Measurements from ENCODE around the gene TCERG1L.
"Not testable (repeated sequence)": the region's sequence is repeated elsewhere in the genome, so short reads cannot be mapped to it uniquely, and the experiment has no call there.

The TCERG1L gene

DNA sequence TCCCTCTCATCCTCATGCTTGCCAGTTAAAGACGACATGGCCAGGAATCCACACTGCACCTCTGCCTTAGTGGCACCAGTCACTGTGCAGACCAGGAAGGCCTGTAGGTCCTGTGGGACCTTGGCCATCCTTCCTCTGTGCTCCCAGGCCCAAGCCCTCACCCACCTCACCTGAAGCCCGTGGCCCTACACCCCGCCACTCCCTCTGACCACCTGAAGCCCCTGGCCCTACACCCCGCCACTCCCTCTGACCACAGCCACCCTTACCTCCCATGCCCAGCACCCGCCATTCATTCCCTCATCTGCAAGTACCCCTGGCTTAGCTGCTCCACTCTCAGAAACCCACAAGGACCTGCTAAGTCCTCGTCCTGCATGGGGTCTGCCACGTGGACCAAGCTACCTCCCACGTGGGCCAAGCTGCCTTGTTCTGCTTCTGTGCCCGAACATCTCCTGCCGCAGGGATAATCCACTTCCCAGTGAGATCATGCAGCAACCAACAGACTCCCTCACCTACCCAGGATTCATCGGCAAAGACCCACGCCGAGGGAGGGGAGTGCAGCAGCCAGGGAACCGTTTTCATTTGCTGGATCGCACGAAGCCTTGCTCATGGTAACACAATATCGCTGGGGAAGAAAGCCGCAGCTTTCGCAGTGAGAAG is 151.2 kb downstream of the TCERG1L start:
- DNase-seq = no peak

DNA sequence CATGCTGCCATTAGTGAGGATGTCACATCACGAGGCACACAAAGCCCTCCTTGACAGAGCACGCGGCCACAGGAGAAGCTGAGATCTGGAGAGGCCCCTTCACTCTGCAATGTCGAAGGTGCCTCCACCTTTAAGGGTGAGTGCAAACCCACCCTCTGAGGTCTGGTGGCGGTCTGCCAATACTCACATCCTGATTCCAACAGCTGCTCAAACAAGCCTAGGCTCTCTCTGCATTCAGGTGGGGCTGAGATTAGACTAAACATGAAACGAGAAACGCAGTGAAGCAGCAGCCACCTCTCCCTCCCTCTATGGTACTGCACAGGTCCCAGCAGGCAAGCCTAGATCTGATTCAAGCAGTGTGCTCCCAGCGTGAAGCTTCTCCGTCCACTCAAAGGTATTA is 151.8 kb downstream of the TCERG1L start:
- peak; percentile 55 for DNase-seq

DNA sequence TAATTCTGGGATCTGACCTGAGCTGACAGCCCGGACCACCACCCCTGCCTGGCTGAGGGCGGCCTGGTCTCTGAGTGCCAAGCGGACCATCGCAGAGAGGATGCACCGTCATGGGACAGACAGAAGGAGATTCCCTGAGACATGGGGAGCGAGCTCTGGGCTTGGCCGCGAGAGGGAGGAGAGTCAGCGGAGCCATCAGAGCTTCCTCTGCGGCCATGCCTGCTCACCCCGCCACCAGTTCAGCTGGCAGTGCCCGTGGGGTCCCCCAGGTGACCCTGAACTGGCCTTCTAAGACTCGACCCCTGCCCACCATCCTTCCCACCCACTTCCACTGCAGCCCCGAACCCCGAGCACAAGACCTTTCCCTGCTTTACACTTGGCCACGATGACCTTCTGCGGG is 152.8 kb downstream of the TCERG1L start:
- DNase-seq = no peak

DNA sequence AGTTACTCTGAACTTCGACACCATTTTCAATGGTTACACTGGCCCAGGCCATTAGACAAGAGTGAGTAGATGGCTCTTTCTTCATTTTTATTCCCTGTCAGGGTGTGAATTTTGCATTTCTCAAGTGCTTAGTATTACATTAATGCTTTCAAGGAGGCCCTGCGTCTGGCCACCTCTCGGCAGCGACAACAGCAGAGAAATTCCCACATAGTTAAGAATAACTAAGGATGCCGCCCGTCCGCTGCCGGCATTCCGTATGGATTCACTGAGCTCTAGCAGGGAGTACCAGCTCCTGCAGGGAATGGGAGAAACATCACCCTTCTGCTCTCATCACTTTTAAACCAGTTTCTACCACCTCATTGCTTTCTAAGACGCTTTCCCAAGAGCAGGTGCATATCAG is 153.6 kb downstream of the TCERG1L start:
- no peak for DNase-seq

DNA sequence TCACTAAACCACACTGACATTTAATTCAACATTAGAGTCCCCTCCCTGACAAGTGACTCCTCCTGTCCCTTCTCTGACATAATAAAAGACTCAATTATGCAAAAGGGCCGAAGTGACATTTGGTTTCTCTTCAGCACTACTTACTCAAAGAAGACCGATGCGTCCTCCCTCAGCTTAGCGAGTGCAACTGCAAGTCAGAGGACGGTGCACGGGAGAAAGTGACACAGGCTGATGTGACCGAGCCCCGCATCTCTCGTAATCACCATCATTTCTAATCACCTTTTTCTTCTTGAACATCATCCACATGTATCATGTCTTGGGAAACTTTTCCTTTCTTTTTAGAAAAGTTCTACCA is 155.7 kb downstream of the TCERG1L start:
- DNase-seq = no peak

DNA sequence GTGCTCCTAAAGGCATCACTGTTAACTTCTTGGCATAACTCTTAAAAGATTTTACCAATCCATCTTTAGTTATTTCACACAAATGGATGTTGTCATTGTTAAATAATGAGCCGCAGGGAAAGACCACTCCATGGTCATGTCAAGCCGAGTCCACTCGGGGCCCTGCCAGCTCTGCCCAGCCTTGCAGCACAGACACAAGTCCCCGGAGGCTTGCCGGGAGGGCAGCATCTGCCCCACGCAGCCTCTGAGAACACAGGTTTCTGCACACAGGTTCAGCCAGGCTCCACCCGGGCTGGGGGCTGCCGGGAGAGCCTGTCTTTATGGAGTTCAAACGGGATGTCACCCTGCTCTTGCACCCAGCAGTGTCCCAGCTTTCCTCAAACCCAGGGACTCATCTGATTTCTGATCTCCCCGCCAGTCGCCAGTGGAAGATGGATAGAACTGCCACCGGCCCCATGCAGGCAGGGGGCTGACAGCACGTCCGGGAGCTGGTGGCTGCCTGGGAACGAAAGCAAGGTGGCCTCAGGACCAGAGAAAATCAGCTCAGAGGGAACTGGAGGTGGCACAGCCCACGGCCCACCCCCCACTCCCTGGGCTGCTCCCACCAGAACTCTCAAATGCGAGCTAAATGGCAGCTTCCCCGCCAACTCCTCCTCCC is 156.2 kb downstream of the TCERG1L start:
- DNase-seq = no peak

DNA sequence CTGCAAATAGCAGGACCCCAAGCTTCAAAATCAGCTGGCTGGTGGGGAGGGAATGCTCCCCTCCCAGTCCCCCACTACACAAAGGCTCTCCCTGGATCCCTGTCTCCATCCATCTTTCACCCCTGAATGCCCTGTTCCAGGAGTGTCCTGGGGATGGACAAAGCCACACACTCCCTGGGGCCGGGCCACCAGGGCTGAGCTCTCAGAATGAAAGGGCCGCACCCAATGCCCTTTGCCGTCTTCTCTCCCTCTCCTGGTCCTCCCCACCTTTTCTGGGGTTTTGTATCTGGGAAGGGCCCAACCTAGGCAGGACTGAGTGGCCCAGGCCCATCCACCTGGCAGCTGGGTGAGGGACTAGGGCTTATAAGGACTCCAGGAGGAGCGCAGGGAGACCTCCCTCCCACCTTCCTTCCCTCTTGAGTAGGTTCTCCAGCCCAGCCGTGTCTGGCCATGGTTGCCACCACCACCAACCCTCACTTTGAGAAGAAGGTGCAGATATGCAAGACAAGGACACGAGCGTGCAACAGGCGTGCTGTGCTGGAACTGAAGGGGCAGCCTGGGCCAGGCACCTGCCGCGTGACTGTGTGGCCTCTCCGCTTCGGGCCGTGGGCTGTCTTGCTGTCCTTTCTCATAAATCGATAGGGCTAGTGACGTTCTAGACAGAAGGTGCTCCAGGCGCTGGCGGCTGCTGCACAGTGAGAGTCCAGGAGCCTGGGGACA is 157.1 kb downstream of the TCERG1L start:
- no peak for DNase-seq

DNA sequence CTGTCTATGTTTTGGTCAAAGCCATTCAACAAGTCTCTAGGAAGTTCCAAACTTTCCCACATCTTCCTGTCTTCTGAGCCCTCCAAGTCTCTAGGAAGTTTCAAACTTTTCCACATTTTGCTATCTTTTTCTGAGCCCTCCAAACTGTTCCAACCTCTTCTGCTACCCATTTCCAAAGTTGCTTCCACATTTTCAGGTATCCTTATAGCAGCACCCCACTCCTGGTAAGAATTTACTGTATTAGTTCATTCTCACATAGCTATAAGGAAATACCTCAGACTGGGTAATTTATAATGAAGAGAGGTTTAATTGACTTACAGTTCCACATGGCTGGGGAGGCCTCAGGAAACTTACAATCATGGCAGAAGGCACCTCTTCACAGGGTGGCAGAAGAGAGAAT is 159.1 kb downstream of the TCERG1L start:
- not testable (repeated sequence) for DNase-seq

DNA sequence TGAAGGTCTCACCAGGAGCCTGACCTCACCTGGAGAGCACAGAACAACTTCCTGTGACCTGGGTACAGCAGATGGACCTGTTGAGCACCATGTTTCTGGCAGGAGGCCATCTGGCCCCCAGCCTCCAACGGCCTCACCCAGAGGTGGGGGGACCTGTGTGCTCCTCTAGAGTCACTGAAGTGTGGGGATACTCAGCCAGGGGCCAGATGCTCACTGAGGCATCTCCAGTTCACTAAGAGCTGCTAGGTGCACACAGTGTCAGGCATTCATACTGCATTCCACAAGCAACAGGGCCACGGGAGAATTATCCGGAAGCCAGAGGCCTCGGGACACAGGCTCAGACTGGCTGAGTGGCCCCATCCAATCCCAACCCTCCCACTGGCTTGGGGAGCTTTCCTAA is 161.4 kb downstream of the TCERG1L start:
- DNase-seq = no peak

DNA sequence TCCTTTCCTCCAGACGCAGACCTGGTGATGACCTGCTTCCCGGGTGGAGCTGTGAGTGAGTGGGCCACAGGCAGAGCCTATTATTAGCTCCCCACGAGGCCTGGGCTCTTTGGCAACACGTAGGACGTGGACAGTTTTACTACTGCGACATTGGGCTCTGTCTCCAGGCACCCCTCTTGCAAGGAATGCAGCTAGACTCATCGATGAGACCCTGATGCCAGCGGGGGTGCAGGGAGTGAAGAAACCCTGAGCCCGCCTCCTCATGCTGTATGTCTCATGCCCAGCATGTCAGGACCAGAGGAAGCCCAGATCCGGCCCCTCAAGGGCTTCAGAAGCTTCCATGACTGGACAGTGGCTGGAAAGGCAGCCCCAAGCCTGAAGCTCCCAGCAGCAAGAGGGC is 161.9 kb downstream of the TCERG1L start:
- DNase-seq = no peak

DNA sequence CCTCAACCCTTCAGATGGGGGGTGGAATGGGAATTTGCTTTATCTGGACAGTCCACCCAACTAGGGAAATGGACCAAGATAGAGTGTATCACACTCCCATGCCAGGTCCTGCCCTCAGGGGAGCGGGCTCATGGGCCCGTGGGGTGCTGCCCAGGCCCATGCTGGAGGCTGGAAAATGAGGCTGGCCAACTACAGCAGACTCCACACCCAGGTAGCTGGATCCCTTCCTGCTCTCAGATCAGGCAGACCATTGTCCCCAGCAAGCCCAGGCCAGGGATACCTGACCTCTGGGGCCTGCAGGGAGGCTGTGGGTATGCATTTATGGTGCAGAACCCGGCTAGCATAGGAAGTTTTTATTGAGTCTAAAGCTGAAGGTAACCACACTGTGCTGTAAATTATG is 162.4 kb downstream of the TCERG1L start:
- DNase-seq = no peak

DNA sequence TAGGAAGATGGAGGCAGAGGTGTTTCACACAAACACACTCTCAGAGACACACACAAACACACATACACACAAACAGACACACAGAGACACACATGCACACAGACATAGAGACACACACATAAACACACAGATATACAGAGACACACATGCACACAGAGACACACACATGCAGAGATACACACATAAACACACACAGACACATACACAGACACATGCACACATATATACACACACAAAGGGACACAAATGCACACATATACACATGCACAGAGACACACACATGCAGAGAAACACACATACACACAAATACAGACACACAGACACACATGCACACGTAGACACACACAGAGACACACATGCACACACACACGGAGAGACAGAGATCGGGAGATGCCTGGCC is 163.3 kb downstream of the TCERG1L start:
- no peak for DNase-seq

DNA sequence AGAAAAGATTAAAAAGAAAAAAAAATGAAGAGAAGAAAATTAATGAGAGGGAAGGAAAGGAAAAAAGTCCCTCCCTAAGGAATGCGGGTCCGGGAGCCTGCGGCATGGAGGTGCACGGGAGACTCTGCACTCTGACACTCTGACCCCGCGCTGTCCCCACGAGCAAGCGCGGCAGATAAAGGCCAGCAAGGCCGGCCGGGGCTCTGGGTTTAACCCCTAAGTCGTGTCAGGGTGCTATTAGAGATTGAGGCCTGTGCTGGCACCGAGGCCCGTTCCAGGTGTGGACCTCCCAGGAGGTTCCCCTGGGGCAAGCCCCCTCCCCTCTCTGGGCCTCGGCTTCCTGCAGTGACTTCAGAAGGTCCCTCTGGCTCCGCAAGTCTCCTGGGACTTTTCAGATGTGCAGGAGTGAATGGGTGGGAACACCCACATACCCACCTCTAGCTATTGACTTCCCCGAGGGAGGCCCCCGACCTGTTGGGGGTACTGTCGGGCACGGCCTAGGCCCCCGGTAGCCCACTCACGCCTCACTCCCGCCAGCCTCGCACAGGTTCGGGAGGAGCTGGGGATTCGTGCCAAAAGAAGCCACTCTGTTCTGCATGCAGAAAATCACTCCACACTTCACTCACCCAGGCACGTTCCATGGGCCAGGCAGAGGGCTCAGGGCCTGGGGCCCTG is 164.1 kb downstream of the TCERG1L start:
- DNase-seq = no peak

DNA sequence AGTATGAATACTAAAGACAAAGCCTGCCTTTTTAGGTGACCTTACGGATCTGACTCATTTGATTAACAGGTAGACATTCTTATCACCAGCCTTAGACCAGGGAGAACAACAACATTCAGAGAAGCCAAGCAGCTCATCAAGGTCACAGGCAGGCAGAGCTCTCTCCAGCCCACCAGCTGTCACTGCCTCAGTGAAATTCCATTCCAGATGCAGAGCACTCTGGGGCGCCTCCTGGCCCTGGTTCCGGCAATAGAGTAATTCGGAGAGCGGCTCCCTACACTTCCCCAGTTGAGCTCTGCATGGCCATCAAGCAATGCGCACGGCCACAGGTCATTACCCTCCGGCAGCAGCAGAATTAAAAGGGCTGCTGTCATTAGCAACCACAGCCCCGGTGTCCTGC is 164.7 kb downstream of the TCERG1L start:
- DNase-seq = no peak

DNA sequence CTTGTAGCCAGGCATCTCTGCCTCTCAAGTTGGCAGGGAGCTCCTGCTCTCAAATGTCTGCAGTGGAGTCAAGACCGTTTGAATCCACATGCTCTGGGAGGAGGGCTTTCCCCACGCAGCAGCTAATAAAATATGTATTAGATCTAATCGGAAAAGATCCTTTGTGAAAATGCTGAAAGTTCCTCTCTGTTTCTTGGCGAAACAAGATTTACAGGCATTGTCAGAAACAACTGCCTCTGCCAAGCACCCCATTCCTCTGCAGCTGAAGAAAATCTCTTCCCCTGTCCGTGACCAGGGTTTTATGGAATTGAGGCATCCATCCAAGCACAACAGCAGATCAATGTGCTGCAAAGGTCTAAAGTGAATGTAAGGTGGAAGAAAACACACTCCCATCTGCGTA is 165.8 kb downstream of the TCERG1L start:
- DNase-seq = no peak

DNA sequence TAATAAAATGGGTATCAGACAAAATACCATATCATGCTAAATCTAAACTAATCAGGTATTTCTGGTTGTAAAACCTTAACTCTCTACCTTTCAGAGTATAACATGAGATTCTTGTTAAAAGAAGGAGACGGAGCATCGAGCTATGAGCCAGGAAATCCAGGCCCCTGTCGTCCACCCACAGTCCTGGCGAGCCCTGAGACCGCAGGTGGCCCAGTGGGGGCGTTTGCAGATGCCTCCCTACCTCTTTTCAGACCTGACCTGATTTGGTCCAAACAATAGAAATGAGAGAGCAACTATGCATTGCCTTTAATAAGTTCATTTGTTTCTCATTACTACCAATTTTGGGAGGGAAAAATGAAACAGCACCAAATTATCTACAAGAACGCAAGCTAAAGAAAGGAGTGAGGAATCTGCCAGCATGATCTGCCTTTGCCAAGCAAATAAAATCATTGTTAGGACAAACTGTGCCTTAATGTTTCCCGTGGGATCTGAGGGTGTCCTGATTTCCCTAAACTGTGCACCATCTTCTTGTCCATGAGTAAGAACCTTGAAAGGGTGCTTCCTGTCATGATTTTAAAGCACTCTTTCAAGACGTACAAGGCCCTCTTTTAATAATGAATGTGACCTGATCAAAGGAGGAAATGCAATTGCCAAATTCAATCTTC is 166.7 kb downstream of the TCERG1L start:
- DNase-seq = no peak

DNA sequence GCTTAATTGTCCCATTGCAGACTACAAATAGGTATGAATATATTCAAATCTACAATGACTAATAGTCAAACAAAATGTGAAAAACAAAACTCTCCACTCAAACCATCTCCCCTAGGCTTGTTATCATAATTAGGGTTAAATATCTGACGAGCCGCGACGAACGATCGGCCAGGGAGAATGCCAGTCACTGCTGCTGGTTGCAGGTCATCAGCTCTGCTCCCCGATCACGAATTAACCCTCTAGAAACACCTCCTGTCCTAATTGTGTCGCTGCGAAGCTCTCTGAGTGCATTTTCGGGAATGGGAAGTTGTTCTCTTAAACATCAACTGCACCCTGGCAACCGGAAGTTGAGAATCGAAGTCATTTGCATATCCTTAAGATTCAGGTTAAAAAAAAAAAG is 167.3 kb downstream of the TCERG1L start:
- no peak for DNase-seq

DNA sequence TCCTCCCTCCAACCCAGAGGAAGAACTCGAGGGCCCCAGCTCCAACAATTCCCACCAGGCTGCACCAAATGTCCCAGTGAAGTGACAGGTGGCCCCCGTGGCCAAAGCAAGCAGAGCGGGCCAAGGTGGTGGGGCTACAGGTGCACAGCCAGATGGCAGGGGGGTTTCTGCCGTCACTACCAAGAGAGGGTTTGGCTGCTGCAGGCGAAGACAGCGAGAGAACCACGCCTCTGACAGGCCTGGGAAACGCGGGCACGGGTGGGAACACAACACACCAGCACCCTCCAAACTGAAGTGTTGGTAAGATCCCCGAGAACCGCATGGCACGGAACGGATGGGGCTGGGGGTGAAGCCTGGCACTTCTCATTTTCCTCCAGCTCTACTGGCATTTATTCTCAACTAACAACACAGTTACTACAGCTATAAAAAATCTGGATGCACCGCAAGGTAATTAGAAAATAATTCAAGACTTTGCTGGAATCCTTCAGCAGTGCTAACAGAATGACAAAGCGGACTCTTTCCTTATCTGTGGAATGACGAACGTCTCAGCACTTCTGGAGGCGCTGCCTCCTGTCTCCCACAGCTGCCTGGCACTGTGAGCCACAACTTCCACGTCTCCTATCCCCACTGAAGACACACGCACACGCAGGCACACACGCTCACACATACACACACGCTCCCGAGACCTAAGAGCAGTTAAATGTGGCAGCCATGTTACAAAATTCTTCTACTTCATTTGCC is 167.9 kb downstream of the TCERG1L start:
- DNase-seq = no peak

DNA sequence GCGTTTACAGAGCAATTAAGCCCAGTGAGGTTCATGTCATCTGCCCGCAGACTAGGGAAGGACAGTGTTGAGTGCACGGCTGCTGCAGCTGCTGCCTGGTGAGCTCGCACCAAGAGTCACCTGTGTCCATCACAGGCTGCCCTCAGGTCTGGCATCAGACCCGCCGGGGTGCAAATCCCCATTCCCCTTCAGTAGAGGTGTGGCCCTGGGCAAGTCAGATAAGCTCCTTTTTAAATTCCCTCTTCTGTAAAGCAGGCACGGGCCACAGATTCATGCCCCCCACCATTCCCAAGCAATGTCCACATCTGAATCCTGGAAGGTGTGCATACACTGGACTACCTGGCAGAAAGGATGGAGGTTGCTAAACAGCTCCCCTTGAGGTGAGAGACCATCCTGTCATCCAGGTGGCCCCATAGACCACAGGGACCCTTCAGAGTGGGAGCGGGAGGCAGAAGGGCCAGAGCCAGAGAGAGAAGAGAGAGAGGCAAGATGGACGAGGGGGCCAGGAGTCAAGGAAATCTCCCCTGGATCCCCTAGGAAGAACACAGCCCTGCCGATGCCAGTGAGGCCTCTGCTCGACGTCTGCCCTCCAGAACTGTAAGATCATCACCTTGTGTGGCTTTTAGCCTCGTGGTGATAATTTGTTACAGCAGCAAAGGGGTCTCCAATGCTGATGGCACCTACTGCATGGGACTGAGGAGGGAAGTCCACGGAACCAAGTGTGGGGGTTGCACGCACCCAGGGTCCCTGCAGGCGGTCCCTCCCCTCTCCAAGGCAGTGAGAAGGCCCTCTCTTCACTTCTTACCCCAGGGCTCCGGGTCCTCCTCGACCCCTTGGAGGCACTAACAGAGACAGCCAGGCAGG is 168.8 kb downstream of the TCERG1L start:
- no peak for DNase-seq

DNA sequence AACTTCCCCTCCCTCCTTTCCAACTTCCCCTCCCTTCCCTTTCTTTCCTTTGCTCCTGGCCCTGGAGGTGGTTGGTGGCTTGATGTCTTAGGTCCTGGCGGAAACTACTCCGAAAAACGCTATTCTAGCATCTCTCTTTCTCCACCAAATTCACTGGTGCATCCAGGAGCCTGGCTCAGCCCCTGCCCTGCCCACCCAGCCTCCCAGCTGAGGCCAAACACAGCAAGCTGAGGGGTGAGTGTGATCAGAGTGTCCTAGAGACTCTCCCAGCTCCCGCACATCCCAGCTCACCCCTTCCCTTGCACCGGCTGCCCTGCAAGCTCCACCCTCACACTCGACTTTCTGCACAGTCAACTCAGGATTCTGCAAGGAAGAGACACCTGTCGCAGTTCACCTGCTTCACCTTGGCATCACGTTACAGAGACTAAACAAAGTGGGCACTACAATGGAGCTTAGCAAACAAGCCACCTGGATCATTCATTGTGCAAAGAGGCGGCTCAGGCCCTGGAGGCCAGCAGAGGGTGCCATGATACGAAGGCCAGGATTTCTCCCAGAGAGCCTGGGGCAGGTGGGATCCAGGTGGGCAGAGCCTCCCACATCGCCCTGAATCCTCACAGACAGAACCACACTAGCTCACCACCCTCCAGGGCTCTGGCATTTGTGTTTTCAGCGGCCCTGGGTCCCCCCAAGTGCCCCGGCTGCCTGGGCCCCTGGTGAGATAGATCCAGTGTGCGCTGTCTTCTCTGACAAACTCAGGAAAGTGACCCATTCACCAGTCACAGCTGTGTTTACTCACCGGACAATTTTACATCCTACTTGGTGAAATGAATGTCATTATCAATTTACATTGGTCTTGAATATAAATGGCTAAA is 169.6 kb downstream of the TCERG1L start:
- DNase-seq = peak; percentile 92

DNA sequence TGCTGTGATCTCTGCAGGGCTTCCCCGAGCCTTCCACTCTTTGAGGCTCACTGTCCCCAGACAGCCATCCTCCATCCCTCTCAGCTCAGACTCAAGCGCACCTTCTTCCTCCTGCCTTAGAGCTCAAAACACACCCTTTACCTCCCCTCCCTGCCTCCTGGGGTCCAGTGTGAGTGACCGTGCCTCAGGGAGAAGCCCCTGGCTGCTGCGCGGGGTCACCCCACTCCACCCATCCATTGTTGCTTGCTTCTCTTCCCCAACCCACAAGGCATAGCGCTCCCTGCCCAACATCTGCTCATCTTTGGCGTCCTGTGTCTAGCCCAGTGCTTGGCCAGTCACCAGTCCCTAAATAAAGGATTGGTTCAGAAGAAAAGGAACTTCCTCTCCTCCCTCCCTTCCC is 170.3 kb downstream of the TCERG1L start:
- peak; percentile 39 for DNase-seq

Data from NCI-H69 (cell line).